Measurements from ENCODE around the gene MCF2L.
"Not testable (repeated sequence)": the region's sequence is repeated elsewhere in the genome, so short reads cannot be mapped to it uniquely, and the experiment has no call there.

Gene MCF2L

DNA sequence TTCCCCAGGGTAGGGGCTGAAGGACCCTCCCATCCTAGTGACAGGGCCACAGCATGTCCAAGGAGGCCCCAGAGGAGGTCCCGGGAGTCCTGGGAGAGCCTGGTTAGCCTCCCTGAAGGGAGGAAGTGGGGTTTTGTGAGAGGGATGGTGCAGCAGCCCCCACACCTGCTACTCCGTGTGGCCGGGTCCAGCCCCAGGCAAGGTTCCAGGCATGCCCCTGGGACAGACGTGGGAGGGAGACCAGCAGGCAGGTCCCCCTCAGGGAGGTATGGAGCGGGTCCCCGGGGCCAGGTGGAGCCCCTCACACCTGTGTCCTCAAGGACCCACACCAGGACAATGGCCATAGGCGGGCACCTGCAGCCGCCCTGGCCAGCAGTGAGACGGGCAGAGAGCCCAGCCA lies 134.6 kb downstream of the MCF2L start:
- no peak for TF ChIP-seq CTCF (IDR thresholded peaks at IDR 0.05; ENCODE audit: low read depth, low read length)
- H3K4me3 ChIP-seq (ENCODE audit: low read depth, low read length) = no peak overlapping the region

GRCh38 chr13:113105032-113105920 lies 136.3 kb downstream of the MCF2L start, which contains the start of gene F7:
Gene F7 (plus strand): TSS chr13:113105791. CDS start chr13:113105842, 51 bp downstream.
- H3K4me3 ChIP-seq (ENCODE audit: low read depth, low read length) = no peak within 1 kb of the TSS
- no peak for TF ChIP-seq CTCF (IDR thresholded peaks at IDR 0.05; ENCODE audit: low read depth, low read length)

DNA sequence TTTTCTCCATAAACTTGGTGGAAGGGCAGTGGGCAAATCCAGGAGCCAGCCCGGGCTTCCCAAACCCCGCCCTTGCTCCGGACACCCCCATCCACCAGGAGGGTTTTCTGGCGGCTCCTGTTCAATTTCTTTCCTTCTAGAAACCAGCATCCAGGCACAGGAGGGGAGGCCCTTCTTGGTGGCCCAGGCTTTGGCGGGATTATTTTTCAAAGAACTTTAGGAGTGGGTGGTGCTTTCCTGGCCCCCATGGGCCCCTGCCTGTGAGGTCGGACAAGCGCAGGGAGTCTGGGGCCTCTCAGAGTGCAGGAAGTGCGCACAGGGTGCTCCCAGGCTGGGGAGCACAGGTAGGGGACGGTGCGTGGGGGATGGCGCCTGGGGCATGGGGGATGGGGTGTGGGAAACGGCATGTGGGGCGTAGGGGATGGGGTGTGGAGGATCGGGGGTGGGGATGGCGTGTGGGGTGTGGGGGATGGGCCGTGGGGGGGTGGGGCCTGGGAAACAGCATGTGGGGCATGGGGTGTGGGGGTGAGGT lies 137.0 kb downstream of the MCF2L start:
- TF ChIP-seq CTCF (IDR thresholded peaks at IDR 0.05; ENCODE audit: low read depth, low read length) = no peak
- H3K4me3 ChIP-seq (ENCODE audit: low read depth, low read length) = no peak overlapping the region

GRCh38 chr13:113106711-113107351 lies 137.8 kb downstream of the MCF2L start:
- TF ChIP-seq CTCF (IDR thresholded peaks at IDR 0.05; ENCODE audit: low read depth, low read length) = no peak
- H3K4me3 ChIP-seq (ENCODE audit: low read depth, low read length) = no peak overlapping the region

GRCh38 chr13:113108521-113108920 lies 139.5 kb downstream of the MCF2L start:
- H3K4me3 ChIP-seq (ENCODE audit: low read depth, low read length) = not testable (repeated sequence)

DNA sequence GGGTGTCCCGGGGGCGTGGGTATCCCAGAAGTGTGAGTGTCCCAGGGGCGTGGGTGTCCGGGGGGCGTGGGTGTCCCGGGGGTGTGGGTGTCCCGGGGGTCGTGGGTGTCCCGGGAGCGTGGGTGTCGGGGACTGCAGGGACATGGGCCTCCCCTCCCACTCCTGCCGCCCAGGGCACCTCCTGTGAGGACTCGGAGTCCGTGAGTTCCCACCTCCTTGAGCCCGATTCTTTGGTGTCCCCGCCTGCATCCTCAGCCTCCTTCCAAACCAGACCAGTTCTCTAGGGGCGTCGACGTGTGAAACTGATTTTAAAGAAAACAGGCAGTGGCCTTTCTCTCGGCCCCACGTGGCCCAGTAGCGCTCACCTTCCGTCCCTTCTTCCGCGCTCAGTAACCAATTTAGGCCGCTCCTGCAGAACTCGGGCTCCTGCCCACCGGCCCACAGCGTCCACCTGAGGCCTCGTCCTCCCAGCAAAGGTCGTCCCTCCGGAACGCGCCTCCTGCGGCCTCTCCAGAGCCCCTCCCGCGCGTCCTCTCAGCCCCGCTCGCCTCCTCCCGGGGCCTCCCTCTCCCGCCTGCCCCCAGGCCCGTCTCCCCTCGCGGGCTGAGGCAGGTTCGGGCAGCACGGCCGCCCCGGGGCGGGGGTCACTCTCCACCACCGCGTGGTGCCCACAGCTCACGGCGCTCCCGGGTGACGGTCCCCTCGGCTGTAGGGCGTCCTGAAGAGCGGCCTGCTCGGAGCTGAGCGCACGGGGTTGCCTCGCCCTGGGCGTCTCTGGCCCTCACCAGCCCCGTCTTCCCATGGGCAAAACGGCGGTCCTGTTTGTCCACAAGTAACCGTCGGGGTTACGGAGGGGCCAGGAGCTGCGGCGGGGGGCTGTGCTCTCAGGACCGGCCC lies 140.4 kb downstream of the MCF2L start:
- no peak for TF ChIP-seq CTCF (IDR thresholded peaks at IDR 0.05; ENCODE audit: low read depth, low read length)
- no peak overlapping the region for H3K4me3 ChIP-seq (ENCODE audit: low read depth, low read length)
